ENCODE measurements around the gene ZMYND15.
"Not testable (repeated sequence)": the region's sequence is repeated elsewhere in the genome, so short reads cannot be mapped to it uniquely, and the experiment has no call there.

Gene ZMYND15, protein sequence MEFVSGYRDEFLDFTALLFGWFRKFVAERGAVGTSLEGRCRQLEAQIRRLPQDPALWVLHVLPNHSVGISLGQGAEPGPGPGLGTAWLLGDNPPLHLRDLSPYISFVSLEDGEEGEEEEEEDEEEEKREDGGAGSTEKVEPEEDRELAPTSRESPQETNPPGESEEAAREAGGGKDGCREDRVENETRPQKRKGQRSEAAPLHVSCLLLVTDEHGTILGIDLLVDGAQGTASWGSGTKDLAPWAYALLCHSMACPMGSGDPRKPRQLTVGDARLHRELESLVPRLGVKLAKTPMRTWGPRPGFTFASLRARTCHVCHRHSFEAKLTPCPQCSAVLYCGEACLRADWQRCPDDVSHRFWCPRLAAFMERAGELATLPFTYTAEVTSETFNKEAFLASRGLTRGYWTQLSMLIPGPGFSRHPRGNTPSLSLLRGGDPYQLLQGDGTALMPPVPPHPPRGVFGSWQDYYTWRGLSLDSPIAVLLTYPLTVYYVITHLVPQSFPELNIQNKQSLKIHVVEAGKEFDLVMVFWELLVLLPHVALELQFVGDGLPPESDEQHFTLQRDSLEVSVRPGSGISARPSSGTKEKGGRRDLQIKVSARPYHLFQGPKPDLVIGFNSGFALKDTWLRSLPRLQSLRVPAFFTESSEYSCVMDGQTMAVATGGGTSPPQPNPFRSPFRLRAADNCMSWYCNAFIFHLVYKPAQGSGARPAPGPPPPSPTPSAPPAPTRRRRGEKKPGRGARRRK

DNA sequence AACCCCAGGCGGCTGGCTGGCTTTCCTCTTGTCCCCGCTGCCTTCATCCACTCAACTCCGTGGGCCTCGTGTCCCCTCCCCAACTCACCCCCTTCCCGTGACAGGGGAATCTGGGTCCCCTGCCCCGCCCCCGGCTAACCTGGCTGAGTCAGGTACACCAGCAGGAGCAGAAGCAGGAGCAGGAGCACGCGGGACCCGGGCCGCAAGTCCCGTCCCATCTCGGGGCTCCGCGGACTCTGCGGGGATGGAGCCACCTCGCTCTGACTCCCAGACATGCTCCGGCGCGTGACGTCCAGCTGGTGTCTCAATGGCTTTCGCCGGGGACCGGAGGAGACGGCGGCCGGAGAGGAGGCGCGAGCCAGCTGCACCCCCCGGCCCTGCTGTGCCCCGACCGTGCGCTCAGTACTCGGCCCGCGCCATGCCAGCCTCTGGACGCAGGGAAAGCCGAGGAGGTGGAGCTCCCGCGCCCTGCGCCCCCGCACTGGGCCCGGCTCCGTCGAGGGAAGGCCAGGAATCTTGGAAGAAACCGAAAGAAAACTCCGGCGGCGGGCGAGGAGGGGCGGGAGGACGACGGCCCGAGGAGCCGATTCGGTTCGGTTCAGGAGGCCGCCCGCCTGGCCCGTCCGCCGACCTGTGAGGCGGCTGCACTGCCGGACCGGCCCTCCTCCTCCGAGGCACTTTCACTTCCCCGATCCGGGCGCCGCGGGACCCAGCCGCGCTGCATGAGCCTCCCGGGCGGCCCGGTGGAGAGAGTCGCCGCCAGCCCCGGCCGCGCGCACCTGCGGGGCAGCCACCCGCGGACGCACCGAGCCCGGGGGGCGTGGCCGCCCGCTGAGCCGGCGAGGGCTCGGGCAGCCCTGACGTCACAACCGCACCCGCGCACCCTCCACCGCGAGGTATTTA, at the start of gene ZMYND15, which contains the start of gene CXCL16:
Gene ZMYND15, plus strand, starts transcription at position 712 of the 903 bp plus-strand sequence. CDS start 716 bp downstream, outside the sequence.
Gene CXCL16, minus strand, starts transcription at position 807 of the 903 bp plus-strand sequence. Its CDS starts 589 bp downstream, at position 218.
- peak; percentile 51 for DNase-seq (ENCODE audit: low spot score)

DNA sequence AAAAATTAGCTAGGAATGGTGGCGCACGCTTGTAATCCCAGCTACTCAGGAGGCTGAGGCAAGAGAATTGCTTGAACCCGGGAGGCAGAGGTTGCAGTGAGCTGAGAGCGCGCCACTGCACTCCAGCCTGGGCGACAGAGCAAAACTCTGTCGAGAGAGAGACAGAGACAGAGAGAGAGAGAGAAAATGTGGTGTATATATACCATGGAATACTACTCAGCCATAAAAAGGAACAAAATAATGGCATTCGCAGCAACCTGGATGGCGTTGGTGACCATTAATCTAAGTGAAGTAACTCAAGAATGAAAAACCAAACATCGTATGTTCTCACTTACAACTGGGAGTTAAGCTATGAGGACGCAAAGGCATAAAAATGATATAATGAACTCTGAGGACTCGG, 49.8 kb upstream of the ZMYND15 start:
- not testable (repeated sequence) for DNase-seq (ENCODE audit: low spot score)

DNA sequence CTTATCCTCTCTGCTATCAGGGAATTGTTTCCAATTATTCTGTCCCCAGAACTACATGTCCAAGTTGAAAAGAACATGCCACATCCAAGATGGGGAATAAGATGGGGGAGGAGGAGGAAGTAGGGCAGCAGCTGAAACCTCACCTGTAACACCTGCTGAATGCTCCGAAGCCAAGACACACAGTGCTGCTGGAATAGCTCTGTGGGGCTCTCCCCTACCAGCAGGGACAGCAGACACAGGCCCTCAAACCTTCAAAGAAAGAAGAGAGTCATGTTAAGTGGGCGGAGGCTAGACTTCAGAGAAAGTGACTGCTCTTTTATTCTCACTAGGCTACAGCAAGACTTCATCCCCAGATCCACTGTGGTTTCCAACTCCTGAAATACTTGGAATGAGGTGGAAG, 48.9 kb upstream of the ZMYND15 start:
- DNase-seq (ENCODE audit: low spot score), result no peak

DNA sequence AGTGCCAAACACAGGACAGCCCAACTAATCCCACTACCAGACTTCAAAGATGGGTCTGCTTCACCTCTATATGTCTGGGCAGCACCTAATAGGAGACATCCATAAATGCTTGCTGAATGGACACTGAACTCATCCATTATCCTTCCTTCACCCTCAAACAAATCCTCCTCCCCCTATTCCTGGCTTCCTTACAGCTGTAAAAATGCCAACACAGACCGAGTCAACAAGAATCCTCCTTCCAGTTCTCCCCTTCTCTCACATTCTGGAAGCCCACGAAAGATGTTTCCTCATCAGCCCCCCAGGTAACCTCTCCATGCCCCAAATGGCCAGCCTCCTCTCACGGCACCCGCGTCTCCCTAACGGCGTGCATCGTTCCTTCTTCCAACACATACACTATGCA, 47.9 kb upstream of the ZMYND15 start:
- no peak for DNase-seq (ENCODE audit: low spot score)

DNA sequence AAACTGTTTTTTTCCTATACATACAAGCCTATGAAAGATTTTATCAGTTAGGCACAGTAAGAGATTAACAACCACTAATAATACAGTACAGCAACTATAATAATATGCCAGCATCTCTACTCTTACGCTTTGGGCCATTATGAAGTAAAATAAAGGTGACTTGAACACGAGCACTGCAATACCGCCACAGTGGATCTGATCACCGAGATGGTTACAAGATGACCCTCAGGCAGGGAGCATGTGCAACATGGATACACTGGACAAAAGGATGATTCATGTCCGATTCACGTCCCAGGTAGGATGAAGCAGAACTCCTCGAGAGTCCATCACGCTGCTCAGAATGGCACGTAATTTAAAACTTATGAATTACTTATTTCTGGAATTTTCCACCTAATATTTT, 46.2 kb upstream of the ZMYND15 start:
- DNase-seq (ENCODE audit: low spot score), result no peak

DNA sequence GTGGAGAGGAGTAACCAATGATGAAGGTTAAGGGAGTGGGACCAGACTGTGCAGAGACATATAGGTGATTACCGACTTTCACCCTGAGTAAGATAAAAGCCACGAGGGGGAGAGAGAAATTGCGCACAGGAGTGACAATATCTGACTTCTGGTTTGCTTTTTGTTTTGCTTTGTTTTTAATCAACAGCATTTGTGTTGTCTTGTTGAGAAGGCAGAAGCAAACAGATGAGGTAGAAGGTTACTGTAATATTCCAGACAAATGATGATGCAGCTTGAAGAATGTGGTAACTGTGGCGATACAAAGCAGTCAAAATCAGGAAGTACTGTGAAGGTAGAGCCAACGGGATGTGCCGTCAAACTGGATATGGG, 43.2 kb upstream of the ZMYND15 start:
- peak; percentile 59 for DNase-seq (ENCODE audit: low spot score)

DNA sequence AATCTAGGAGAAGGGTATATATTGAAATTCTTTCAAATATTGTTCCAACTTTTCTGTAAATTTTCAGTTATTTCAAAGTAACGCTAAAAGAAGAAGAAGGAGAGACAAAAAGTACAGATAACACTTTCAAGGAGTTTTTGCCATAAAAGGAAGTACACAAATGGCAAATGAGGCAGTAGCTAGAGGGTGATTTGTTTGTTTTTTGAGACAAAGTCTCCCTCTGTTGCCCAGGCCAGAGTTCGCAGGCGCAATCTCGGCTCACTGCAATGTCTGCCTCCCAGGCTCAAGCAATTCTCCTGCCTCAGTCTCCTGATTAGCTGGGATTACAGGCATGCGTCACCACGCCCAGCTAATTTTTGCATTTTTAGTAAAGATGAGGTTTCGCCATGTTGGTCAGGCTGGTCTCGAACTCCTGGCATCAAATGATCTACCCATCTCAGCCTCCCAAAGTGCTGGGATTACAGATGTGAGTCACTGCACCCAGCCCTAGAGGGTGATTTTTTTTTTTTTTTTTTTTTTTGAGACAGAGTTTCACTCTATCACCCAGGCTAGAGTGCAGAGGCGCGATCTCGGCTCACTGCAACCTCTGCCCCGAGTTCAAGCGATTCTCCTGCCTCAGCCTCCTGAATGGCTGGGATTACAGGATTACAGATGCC, 40.1 kb upstream of the ZMYND15 start:
- DNase-seq (ENCODE audit: low spot score), result not testable (repeated sequence)

DNA sequence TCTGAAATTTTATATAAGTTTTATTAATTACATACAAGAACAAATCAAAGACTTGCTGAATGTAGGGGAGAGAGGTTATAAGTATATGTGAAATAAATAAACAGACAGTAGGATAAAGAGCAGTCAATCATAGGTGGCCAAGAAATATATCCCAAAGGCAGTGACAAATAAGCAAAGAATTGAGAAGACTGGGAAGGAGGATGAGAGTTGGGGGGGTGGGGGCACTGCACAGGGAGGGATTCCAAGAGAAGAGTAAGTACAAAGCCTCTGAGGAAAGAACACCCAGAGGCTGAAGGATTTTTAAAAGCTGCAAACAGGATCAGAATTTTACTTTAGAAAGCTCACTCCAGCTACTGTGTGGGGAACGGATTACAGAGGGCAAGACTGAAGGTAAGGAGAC, 38.5 kb upstream of the ZMYND15 start:
- no peak for DNase-seq (ENCODE audit: low spot score)

DNA sequence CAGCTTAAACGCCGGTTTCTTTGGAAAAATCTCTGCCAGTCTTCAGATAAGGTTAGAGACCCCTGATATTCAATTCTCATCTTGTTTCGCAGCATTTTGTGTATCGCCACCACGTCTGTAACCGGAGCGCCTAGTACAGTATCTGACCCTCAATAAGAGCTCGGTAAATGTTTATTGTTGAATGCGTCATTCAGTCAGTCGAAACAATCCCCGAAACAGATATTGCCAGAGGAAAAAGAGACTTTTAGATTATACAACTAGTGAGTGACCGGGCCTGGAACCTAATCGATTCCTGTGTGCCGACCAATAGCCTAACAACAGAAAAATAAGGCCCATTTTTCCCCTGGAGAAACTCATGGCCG, 36.3 kb upstream of the ZMYND15 start:
- DNase-seq (ENCODE audit: low spot score), result no peak

DNA sequence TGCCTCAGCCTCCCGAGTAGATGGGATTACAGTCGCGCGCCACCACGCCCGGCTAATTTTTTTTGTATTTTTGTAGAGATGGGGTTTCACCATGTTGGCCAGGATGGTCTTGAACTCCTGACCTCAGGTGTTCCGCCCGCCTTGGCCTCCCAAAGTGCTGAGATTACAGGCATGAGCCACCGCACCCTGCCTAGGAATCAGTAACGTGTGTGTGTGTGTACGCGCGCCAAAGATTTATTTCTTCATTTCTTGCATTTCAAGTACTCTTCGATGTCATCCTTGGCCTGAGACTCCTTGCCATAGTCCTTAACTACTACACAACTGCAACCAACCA, 35.1 kb upstream of the ZMYND15 start:
- not testable (repeated sequence) for DNase-seq (ENCODE audit: low spot score)

DNA sequence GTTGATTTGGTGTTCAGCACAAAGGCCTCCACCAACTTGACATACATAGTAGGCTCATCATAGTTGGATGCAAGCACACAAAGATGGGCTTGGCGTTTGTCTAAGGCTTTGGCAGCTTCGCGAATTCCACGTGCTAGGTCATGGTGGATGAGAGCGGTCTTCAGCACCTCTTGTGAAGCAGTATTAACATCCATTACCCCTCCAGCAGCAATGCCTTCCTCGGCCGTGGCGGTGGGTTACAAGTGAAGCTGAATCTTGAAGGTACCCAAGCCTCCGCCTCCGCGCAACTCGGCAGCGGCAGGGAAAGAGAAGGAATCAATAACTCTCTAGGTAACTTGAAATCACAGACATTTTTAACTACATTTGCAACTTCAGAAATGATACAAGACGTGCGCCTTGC, 34.6 kb upstream of the ZMYND15 start:
- no peak for DNase-seq (ENCODE audit: low spot score)

DNA sequence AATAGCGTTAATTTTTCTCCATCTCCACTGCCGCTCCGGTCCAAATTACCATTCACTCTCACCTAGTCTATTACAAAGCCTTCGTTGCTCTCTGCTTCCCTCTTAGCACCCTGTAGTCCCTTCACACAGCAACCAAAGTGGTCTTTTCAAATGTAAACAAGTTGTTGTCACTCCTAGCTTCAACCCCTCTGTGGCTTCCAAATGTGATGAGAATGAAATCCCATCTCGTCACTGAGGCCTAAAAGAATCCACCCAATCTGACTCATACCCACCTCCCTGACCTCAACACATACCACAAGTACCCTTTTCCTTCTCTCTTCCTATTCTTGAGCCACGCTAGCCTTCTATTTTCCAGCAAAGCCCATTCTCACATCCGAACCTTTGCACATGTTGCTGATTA, 33.5 kb upstream of the ZMYND15 start:
- no peak for DNase-seq (ENCODE audit: low spot score)

DNA sequence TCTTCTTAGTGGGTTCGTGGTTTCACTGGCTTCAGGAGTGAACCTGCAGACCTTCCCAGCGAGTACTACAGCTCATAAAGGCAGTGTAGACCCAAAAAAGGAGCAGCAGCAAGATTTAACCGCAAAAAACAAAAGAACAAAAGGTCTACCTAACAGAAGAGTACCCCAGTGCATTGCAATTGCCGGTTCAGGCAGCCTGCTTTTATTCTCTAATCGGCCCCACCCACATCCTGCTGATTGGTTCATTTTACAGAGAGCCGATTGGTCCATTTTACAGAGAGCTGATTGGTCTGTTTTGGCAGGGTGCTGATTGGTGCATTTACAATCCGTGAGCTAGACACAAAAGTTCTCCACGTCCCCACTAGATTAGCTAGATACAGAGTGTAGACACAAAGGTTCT, 31.2 kb upstream of the ZMYND15 start:
- DNase-seq (ENCODE audit: low spot score), result peak; percentile 60

DNA sequence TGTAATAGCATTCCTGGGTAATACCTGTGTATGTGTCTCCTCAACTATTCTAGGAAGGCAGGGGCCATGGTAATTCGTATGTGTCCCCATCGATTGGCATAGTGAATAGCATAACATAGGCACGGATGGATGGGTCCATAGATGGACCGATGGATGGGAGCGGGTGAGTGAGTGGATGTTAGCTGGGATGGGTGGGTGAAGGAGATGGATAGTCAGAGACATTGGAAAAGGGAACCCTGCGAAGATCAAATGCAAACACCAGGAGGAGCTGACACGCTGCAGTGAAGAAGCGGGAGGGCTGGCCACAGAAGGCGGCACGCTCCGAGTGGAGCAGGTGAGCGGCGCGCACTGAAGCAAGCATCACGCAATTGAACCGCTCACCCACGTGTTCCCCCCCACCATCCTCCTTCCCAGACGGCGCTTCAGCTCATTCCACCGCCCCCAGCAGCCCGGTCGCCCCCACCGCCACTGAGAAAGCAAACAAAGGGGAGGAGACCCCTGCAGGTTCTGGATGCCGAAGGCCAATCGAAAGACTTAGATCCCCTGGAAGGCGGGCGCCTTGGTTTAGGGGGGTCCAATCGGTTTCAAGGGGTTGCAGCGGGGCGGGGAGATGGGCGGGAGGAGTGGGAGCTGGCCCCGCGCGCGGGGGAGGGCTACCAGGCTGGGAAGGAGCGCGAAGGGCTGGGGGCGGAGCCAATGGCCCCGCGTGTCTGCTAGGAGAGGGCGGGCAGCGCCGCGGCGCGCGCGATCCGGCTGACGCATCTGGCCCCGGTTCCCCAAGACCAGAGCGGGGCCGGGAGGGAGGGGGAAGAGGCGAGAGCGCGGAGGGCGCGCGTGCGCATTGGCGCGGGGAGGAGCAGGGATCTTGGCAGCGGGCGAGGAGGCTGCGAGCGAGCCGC, 29.6 kb upstream of the ZMYND15 start, which contains the start of gene ARRB2:
Gene ARRB2, plus strand, starts transcription at position 839 of the 899 bp plus-strand sequence. CDS start 90 bp downstream, outside the sequence.
- DNase-seq (ENCODE audit: low spot score), result peak; percentile 98

DNA sequence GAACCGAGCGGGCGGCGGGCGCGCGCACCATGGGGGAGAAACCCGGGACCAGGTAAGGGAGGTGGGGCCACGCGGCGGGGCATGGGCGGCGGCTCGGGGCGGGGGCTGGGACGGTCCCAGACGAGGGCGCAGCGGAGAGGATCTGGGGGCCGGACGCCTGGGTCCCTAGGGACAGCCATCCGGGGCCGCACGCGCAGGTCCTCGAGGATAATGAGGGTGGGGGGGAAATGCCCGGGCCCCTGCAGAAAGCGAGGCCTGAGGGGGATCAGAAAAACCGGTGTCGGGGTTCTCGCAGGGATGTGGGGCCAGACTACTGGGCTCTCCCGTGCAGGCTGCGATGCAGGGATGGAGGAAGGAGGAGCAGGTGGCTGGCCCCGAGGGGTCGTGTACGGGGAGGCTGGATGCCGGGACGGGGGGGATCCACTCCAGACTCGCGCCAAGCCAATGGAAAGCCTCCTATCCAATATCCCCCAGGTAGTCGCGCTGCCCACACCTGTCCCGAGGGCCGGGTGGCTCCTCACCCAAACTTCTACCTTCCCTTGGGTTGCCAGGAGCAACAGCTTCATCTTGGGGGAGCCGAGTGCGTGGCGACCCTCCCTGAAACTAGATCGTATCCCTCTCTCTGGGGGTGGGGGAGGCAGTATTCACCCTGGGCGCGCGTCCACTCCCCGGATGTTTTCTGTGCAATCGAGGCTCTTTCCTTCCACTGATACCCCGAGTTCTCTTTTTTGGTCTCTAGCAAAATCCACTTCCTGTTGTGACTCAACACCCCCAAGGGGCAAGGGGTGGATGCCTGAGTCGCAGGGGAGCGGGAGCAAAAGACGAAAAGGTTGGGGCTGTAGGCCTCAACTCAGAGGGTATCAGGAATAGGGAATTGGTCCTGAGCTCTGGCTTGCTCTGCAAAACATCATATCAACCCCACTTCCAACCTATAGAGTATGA, 28.7 kb upstream of the ZMYND15 start:
- DNase-seq (ENCODE audit: low spot score), result peak; percentile 74

DNA sequence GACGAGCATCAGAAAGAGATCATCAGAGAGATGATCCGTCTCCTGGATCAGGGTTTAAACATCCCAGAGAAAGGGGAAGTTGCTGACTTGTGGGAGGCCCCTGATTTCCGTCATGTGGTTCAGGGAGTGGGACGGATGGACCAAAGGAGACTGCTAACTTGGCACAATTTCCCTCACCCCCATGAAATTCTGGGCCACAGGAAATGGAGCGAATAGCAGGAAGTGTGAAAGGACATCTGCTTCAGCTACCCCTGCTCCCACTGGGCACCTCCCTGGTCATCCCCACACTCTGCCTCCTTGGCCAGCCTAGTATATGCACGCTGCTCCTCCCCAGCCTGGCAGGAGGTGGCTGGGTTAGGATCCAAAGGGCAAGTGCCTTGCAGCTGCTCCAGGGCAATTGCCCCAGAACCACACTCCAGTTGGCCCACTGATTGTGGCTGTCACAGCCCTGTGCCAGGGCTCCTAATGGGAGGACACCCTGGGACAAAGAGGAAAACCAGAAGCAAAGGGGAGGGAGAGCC, 27.9 kb upstream of the ZMYND15 start:
- no peak for DNase-seq (ENCODE audit: low spot score)

DNA sequence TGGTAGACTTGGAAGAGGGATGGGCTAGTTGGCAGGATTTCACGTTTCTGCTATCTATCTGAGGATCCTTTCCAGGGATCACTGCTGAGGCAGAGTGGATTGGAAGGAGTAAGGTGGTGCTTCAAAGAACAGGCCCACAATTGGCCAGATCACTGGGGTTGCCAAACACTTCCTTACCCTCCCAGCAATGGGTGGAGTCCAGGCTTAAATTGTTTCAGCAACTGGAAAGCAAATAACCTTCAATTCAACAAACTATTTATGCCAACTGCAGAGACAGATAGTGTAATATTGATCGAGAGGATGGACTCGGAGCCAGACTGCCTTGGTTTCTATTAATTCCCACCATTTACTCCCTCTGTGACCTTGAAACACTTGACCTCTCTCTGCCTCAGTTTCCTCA, 27.1 kb upstream of the ZMYND15 start:
- no peak for DNase-seq (ENCODE audit: low spot score)

DNA sequence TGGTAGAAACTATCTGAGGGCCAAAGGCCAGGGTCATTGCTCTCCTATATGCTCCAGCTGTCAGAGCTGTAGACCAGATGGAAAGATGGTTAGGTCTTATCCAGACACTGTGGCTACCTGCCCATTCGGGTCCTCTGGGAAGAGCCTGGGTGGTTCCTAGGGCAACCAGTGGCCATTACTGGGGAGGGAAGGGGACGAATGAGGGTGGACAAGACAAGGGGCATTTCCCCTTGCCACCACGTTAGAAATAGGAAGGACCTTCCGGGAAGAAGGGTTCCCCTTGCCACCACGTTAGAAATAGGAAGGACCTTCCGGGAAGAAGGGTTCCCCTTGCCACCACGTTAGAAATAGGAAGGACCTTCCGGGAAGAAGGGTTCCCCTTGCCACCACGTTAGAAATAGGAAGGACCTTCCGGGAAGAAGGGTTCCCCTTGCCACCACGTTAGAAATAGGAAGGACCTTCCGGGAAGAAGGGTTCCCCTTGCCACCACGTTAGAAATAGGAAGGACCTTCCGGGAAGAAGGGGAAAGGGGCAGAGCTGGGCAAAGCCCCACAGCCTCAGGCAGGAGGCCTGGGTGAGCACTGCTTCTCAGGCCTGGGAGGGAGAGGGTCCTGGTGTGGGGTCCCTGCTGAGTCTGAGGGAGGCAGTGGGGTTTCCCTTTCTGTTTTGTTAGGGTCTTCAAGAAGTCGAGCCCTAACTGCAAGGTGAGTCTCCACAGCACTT, 25.1 kb upstream of the ZMYND15 start:
- DNase-seq (ENCODE audit: low spot score), result not testable (repeated sequence)
